Ramos (cell line): ENCODE data around the gene ABCA6.
"Not testable (repeated sequence)": the region's sequence is repeated elsewhere in the genome, so short reads cannot be mapped to it uniquely, and the experiment has no call there.

Source experiments
- in situ Hi-C: fragments of 300-500 bp; cut with MboI; formaldehyde crosslinking; loops from one replicate; pipeline ENCODE4 v1.14.3; 2022; ENCODE audit warnings: low sequenced_read_pairs; ENCODE audit not compliant: unreplicated experiment

Gene ABCA6

DNA sequence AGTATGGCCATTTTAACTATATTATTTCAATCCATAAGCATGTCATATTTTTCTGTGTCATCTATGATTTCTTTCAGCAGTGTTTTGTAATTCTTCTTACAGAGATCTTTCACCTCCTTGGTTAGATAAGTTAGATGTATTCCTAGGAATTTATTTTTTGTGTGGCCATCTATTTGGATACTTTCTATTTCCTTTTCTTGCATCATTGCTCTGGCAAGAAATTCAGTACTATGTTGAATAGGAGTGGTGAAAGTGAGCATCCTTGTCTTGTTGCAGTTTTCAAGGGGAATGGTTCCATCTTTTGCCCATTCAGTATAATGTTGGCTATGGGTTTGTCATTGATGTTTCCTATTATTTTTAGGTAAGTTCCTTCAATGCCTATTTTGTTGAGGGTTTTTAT is 65.9 kb downstream of the ABCA6 start:
- in situ Hi-C loops: no loop called here

GRCh38 chr17:69073392-69073791 is 68.3 kb downstream of the ABCA6 start:
- in situ Hi-C loops: not testable (repeated sequence)

DNA sequence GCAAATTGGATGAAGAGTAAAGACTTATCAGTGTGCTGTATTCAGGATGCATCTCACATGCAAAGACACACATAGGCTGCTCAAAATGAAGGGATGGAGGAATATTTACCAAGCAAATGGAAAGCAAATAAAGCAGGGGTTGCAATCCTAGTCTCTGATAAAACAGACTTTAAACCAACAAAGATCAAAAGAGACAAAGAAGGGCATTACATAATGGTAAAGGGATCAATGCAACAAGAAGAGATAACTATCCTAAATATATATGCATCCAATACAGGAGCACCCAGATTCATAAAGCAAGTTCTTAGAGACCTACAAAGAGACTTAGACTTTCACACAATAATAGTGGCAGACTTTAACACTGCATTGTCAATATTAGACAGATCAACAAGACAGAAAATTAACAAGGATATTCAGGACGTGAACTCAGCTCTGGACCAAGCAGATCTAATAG is 68.9 kb downstream of the ABCA6 start:
- in situ Hi-C loops: not testable (repeated sequence)

GRCh38 chr17:69071233-69071586 is 70.5 kb downstream of the ABCA6 start:
- in situ Hi-C loops: not testable (repeated sequence)

DNA sequence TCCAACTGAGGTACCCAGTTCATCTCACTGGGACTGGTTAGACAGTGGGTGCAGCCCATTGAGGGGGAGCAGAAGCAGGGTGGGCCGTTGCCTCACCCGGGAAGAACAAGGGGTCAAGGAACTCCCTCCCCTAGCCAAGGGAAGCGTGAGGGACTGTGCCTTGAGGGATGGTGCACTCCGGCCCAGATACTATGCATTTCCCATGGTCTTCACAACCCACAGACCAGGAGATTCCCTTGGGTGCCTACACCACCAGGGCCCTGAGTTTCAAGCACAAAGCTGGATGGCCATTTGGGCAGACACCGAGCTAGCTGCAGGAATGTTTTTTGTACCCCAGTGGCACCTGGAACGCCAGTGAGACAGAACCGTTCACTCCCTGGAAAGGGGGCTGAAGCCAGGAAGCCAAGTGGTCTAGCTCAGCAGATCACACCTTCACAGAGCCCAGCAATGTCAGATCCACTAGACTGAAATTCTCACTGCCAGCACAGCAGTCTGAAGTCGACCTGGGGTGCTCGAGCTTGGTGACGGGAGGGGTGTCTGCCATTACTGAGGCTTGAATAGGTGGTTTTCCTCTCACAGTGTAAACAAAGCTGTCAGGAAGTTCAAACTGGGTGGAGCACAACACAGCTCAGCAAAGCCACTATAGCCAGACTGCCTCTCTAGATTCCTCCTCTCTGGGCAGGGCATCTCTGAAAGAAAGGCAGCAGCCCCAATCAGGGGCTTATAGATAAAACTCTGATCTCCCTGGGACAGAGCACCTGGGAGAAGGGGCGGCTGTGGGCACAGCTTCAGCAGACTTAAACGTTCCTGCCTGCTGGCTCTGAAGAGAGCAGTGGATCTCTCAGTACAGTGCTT is 71.1 kb downstream of the ABCA6 start:
- in situ Hi-C loops: not testable (repeated sequence)

- in situ Hi-C loops: no loop called here
These were observed 72.4 kb downstream of the ABCA6 start for GRCh38 chr17:69069226-69069750.

GRCh38 chr17:69067274-69068047 is 74.2 kb downstream of the ABCA6 start:
- in situ Hi-C loops: no loop called here

GRCh38 chr17:69066482-69066881 is 75.2 kb downstream of the ABCA6 start:
- in situ Hi-C loops: no loop called here

GRCh38 chr17:69065113-69065512 is 76.6 kb downstream of the ABCA6 start:
- in situ Hi-C loops: no loop called here

DNA sequence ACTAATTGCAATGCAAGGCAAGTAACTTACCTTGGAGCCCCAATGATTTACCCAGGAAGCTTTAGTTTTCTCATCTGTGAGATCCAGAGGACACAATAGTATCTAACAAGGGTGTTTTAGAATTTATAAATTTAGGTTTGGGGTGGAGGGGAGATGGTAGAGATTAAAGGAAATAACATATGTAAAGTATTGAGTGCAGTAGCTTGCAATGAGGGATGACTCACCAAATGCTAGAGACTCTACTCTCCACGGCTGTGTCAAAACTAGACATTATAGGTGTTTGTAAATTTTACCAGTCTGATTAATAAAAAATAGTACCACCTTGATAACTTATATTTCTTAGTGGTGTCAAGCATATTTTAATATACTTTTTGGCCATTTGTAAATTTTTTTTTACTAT is 77.2 kb downstream of the ABCA6 start:
- in situ Hi-C loops: no loop called here

DNA sequence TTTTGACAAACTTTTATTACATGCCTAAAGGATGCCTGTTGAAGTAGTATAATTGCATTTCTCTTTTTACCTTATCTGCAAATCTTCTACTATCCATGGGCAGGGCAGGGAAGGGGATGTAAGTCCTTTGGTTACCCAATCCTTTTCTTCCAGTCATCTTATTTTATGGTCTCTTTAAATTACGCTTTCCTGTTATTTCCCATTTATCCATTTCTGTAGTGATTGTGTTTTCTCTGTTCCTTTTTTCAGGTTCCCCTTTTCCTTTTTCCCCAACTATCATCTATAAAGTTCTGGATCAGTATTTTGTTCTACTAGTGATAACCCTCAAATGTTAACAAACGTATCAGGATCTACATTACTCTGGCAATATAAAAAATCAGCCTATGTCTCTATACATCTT is 77.7 kb downstream of the ABCA6 start:
- in situ Hi-C loops: no loop called here

GRCh38 chr17:69062860-69063581 is 78.7 kb downstream of the ABCA6 start:
- in situ Hi-C loops: no loop called here

- in situ Hi-C loops: no loop called here
These were observed 79.8 kb downstream of the ABCA6 start for GRCh38 chr17:69061721-69062556.

GRCh38 chr17:69060822-69061221 is 80.9 kb downstream of the ABCA6 start, which contains the start of gene ABCA9:
Gene ABCA9 (minus strand): TSS chr17:69060927. CDS start chr17:69051126, 9,801 bp downstream.
- in situ Hi-C loops: no loop called here

- in situ Hi-C loops: no loop called here
These were observed 82.1 kb downstream of the ABCA6 start for GRCh38 chr17:69059458-69060175.

GRCh38 chr17:69058165-69058564 is 83.5 kb downstream of the ABCA6 start:
- in situ Hi-C loops: no loop called here

- in situ Hi-C loops: no loop called here
These were observed 84.4 kb downstream of the ABCA6 start for GRCh38 chr17:69057280-69057679.

- in situ Hi-C loops: no loop called here
These were observed 85.4 kb downstream of the ABCA6 start for GRCh38 chr17:69056179-69056823.
